Globus pallidus (tissue), 1 donor: ENCODE results near the gene NUAK2.

Source experiments
- DNase-seq: peaks from one replicate; pipeline ENCODE4 v3.0.0-alpha.2; 2015; ENCODE audit warnings: low spot score

Gene NUAK2

GRCh38 chr1:205274041-205274691, 47.4 kb downstream of the NUAK2 start:
- no peak for DNase-seq

DNA sequence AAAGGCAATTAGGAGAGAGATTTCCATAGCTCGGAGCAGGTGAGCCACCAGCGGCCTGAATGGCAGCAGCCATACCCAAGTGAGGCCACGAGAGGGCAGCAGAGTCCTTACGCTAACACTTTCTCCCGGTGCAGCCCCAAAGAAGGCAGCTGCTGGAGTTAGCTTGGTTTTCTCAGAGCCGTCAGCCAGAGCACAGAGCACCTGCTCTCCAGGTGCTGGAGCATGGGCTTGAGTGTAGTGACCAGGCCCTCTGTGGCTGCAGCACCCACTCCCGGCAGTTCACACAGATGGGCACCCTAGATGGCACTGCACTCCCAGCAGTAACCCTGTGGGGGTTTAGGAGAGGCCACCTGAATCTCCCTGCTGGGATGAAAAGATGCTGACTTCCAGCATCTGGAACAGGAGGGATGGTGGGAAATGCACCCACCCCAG, 48.0 kb downstream of the NUAK2 start:
- DNase-seq = peak; percentile 87

DNA sequence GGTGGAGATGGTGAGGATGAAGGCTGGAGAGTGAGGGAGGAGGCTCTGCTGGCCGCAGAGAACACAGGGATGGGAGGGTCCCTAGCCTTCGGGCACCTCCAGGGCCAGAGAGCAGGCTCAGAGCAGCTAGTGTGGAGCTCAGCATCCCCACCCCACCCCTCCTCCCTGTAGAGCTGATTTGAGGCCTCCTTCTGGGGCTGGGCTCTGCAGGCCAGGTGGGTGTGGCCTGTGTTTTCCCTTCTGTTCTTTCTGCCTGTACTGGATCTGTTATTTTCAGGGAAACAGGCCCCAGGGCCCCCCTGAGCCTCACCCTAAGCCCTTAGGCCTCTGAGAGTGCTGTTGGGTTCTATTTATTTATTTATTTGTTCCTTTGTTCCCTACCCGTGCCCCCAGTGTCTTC, 49.0 kb downstream of the NUAK2 start:
- no peak for DNase-seq

- DNase-seq = no peak
These were observed 49.8 kb downstream of the NUAK2 start for GRCh38 chr1:205271745-205272144.

DNA sequence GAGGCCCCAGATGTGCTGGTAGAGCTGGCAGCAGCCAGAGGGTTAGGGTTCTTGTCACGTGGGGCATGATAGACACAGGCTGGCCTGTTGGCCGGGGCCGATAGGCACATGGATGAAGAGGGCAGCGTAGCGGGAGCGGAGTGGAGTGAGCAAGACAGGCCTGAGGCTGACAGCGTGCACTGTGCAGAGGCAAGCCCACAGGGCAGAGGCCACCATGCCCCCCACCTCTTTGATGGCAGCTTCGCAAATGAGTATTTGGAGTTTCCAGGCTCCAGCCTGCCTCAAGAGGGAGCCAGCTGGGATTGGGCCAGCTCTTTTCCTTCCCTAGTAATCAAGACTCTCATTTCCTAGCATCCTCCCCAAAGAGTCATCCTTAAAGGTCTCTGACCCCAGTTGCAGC, 50.3 kb downstream of the NUAK2 start:
- no peak for DNase-seq

DNA sequence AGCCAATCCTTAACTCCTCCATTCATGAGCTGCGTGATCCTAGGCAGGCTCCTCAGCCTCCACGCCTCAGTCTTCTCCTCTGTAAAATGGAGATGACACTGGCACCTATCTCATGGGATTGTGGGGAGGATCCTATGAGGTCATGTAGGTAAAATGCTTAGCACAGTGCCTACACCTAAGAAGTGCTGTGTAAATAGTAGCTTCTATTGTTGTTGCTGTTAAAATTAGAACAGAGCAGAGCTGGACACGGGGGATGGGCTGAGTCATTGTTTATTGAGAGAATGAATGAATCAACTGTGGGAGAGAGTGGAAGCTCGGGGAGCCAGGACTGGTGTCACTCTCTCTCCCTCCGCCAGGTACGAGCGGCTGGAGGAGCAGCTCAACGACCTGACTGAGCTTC, 50.8 kb downstream of the NUAK2 start:
- DNase-seq = peak; percentile 86

DNA sequence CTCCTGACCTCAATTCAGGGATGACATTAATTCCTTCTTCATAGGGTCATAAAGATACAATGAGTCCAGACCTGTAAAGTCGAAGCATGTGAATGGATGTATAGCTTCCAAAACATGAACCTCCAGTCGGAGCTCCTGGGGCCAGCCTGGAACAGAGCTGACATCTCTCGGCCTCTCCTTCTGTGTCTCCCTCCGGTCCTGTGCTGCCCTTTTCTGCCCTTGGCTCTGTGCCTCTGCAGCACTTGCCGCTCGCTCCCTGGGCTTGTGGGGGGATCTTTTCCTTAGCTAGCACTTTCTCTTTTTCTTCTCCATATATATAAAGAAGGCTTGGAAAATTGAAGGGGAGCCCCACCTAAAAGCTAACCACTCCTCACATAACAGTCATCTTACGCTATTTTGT, 51.3 kb downstream of the NUAK2 start:
- no peak for DNase-seq

- DNase-seq = no peak
These were observed 51.8 kb downstream of the NUAK2 start for GRCh38 chr1:205269711-205270110.

DNA sequence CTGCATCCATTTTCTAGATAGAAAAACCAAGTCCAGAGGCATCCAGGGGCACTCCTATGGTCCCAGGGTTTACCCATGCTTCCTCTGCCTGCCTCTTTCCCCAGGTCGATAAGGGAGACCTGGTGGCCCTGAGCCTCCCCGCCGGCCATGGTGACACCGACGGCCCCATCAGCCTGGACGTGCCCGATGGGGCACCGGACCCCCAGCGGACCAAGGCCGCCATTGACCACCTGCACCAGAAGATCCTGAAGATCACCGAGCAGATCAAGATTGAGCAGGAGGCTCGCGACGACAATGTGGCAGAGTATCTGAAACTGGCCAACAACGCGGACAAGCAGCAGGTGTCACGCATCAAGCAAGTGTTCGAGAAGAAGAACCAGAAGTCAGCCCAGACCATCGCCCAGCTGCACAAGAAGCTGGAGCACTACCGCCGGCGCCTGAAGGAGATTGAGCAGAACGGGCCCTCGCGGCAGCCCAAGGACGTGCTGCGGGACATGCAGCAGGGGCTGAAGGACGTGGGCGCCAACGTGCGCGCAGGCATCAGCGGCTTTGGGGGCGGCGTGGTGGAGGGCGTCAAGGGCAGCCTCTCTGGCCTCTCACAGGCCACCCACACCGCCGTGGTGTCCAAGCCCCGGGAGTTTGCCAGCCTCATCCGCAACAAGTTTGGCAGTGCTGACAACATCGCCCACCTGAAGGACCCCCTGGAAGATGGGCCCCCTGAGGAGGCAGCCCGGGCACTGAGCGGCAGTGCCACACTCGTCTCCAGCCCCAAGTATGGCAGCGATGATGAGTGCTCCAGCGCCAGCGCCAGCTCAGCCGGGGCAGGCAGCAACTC, 52.5 kb downstream of the NUAK2 start:
- no peak for DNase-seq

DNA sequence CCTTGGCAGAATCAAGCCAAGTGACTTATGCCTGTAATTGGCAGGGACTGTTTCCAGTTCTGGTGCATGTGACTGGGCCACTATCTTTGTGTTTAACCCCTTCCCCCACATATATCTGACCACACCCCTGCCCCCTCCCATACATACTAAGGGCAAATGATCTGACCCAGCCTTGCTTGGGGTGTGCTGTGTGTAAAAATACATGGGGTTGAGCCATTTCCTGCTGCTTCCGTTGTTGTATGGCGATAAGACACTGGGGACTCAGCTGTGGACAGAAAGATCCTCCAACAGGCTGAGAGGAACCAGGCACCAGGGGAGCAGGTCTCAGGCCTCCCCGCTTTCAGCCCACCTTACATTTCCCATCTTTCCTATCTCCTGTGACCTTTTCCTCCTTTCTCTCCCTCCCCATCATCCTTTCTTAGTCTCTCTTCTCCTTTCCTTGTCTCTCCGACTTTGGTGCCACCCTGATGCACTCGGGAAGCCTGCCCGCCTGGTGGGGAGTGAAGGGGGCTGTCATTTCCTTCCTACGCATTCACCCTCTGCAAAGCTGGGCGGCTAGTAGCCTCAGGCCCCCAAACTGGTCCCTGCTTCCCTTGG, 54.1 kb downstream of the NUAK2 start:
- DNase-seq = no peak

DNA sequence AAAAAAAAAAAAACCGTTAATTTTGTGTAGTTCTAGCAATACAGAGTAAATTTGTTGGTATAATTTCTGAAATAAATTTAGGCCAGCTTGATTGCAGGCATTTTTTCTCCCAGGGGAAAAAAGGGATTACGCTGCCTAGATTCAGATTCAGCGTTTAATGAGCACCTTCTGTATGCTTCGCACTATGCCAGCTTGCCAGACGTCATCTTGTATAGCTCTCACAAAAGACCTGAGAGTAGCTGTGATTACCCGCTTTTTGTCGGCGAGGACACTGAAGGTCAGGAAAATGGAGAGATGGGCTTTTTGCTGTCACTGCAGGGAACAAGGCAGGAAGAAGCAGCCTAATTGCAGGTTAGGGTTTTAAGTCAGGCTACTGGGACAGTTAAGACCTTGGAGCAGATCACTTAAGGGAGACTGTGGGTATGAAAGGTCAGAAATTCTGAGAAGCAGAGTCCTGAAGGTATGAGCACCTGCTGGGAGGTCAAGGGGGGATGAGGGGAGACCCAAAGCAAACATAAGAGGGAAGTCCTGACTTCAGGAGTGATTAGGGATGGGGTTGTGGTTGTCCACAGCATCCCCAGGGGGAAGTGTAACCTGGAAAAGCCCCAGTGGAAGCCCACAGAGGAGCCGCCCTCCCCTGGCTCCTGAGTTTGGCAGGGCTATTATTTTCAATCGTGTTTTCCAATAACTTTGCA, 54.8 kb downstream of the NUAK2 start:
- no peak for DNase-seq

- DNase-seq = no peak
These were observed 57.9 kb downstream of the NUAK2 start for GRCh38 chr1:205263580-205264190.

GRCh38 chr1:205262731-205263171, 58.8 kb downstream of the NUAK2 start:
- DNase-seq = no peak

DNA sequence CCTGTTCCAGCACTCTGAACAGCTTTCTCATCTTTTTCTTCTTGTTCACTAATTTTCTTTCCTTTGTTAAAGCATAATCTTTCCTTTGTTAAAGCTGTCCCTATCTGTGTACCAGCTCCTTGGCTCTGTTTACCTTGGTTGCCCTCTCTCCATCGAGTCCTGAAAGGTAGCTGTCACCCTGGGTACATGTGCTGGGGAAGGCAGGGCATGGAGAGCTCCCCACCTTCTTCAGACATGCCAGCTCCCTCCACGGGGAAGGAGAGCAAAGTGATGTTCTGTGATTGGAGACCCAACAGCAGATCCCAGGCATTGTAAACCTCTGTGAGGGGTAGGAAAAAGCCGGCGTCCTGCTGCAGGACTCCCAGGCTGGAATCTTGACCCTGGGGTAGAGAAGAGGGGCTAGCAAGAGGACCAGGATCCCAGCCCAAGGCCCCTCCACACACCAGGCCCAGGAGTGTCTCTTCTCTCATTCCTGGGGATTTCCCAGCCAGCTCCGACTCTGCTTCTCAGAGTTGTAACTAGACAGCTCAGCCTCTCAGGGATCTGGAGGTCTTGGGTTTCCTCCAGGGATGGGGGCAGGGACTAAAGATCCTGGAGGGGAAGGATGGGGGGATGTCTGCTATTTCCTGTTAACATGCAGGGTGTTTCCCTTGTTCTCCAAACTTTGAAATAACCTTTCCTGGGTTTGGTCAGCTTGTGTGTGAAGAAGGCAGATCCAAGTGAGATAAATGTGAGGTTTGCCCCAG, 59.4 kb downstream of the NUAK2 start:
- DNase-seq = peak; percentile 39

DNA sequence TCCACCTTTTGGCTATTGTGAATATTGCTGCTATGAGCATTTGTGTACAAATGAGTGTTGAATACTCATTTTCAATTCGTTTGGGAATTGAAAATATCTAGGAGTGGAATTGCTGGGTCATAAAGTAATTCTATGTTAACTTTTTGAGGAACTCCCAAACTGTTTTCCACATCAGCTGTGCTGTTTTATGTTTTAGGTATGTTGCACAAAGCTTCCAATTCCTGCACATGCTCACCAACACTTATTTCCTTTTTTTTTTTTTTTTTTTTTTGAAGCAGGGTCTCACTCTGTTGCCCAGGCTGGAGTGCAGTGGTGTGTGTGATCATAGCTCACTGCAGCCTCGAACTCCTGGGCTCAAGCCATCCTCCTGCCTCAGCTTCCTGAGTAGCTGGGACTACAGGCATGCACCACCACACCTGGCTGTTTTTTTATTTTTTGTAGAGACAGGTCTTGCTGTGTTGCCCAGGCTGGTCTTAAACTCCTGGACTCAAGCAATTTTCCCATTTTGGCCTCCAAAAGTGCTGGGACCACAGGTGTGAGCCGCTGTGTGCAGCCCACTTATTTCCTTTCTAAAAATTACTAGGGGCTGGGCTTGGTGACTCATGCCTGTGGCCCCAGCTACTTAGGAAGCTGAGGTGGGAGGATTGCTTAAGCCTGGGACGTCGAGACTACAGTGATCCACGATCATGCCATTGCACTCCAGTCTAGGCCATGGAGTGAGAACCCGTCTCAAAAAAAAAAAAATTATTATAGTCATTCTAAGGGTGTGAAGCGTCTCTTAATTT, 60.4 kb downstream of the NUAK2 start:
- peak; percentile 7 for DNase-seq

DNA sequence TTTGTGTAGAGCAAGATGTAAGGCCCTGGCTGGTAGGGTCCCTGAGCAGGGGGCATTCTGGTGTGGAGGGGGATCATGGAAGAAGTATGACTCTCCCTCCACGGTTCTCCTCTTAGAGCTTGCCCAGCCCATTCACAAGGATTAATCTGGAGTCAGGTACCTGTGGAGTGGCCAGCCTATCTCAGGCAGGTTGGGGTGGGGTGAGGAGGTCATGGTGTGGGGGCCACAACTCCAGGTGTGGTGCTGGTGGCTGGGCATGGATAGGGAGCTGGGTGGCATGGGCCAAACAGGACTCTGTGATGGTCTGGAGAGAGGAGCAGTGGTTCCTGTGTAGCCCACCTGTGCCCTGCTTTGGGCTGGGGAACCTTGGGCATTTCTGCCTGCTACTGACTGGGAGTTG, 61.5 kb downstream of the NUAK2 start:
- no peak for DNase-seq

DNA sequence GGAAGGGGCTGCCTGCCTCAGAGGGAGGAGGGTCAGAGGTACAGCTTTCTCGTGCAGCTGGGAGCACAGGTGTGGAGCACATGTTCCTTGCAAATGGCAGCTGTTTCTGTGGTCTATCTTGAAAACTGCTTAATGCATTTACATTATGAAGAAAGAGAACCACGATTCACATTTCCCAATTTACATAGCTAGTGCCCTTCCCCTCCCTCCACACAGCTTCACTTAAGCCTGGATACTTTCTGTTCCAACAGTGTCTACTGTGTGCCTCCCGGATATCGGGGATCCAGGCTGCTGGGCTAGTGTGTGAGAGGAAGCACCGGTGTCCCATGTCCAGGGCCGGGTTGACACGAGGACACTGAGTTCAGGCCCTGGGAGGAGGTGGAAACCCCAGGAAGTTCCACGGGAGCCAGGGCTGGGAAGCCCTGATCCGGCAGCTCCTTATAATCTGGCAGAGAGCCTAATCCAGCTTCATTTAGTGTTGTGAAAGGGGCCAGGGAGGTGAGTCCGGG, 62.2 kb downstream of the NUAK2 start:
- DNase-seq = no peak

- DNase-seq = peak; percentile 90
These were observed 62.8 kb downstream of the NUAK2 start for GRCh38 chr1:205258719-205259118.

- DNase-seq = no peak
These were observed 63.3 kb downstream of the NUAK2 start for GRCh38 chr1:205258261-205258691.

- peak; percentile 85 for DNase-seq
These were observed 63.8 kb downstream of the NUAK2 start for GRCh38 chr1:205257735-205258134.
